Measurements from ENCODE around the gene DDIT4. TPM values are rescaled to one million over a fixed set of nuclear protein-coding genes. Genes with fewer than 3 reads are reported as not detected.

Gene DDIT4
- total RNA-seq, 4 donors from 2014 or later, result 64.5 to 356 (median 150) TPM

- no peaks in the 10 kb centered on the region for H3K9me3 ChIP-seq
- peak overlapping the region in 3 of 4 donors; percentile 9 to 39 (median 17) for H3K27ac ChIP-seq
- intact Hi-C loops (cut with DNase I; ENCODE audit: low total_unique reads), result no loop called here
- in situ Hi-C loops (cut with MboI; ENCODE audit: low pct_ligation_motif_present in 1 of 4, low pct_unique_long_range_greater_than_20kb in 1 of 4, low sequenced_read_pairs in 3 of 4), result loop anchor here in 2 of 4 donors (10.0 to 25.0 kb wide), 2 partner anchors 106 to 109 kb away; no protein-coding TSS in a partner anchor
- H3K27me3 ChIP-seq, result no peaks in the 10 kb centered on the region
- 76% methylated on average over 2 of the region's 2 CpGs; no CpG with 5 or more reads in 1 of the 2 donors for WGBS, 2 donors (ENCODE audit: low coverage in 1 of 2)
- TF ChIP-seq POLR2AphosphoS5 (IDR thresholded peaks at IDR 0.05), result no peak
- TF ChIP-seq EP300 (IDR thresholded peaks at IDR 0.05; ENCODE audit: low read depth), result no peak
- DNase-seq, result no peak
- H3K4me3 ChIP-seq, result no peak overlapping the region
- peaks cover 1 to 27% (median 11%) of the 10 kb centered on the region in 4 donors for H3K4me1 ChIP-seq
- H3K36me3 ChIP-seq, result peaks cover 0 to 32% (median 9%) of the 10 kb centered on the region in 4 donors
Measured at GRCh38 chr10:72228318-72228751, 45.4 kb upstream of the DDIT4 start.

GRCh38 chr10:72229261-72230251, 44.2 kb upstream of the DDIT4 start:
- peak overlapping the region in 3 of 4 donors; percentile 21 to 63 (median 49) for H3K27ac ChIP-seq
- no peaks in the 10 kb centered on the region for H3K27me3 ChIP-seq
- H3K4me3 ChIP-seq, result no peak overlapping the region
- peaks cover 0 to 16% (median 4%) of the 10 kb centered on the region in 4 donors for H3K4me1 ChIP-seq
- WGBS, 2 donors (ENCODE audit: low coverage in 1 of 2), result 61 to 71% methylated on average over 8 of the region's 8 CpGs
- DNase-seq, result no peak
- peaks cover 0 to 43% (median 14%) of the 10 kb centered on the region in 4 donors for H3K36me3 ChIP-seq
- H3K9me3 ChIP-seq, result no peaks in the 10 kb centered on the region
- intact Hi-C loops (cut with DNase I; ENCODE audit: low total_unique reads), result no loop called here
- in situ Hi-C loops (cut with MboI; ENCODE audit: low pct_ligation_motif_present in 1 of 4, low pct_unique_long_range_greater_than_20kb in 1 of 4, low sequenced_read_pairs in 3 of 4), result loop anchor here in 2 of 4 donors (10.0 to 25.0 kb wide), 2 partner anchors 105 to 108 kb away; no protein-coding TSS in a partner anchor
- no peak for TF ChIP-seq CTCF (IDR thresholded peaks at IDR 0.05)
- TF ChIP-seq POLR2AphosphoS5 (IDR thresholded peaks at IDR 0.05), result peak in 2 of 3 donors; percentile 34 to 38

- in situ Hi-C loops (cut with MboI; ENCODE audit: low pct_ligation_motif_present in 1 of 4, low pct_unique_long_range_greater_than_20kb in 1 of 4, low sequenced_read_pairs in 3 of 4) (loop anchor here in 1 of 4 donors (25.0 kb wide), 1 partner anchor 104 kb away; no protein-coding TSS in a partner anchor), intact Hi-C loops (cut with DNase I; ENCODE audit: low total_unique reads) (no loop called here)
- no peak for TF ChIP-seq EP300 (IDR thresholded peaks at IDR 0.05; ENCODE audit: low read depth)
- no peak for TF ChIP-seq POLR2A (IDR thresholded peaks at IDR 0.05)
- TF ChIP-seq CTCF (IDR thresholded peaks at IDR 0.05), result no peak
- no peak for TF ChIP-seq POLR2AphosphoS5 (IDR thresholded peaks at IDR 0.05)
- Histone ChIP-seq H3K4me1 (peaks cover 0 to 15% (median 4%) of the 10 kb centered on the region in 4 donors), H3K27me3 (no peaks in the 10 kb centered on the region), H3K9me3 (no peaks in the 10 kb centered on the region), H3K27ac (no peak overlapping the region), H3K4me3 (no peak overlapping the region), H3K36me3 (peaks cover 0 to 49% (median 23%) of the 10 kb centered on the region in 4 donors)
- no peak for DNase-seq
Measured at GRCh38 chr10:72233621-72234020, 40.1 kb upstream of the DDIT4 start.

GRCh38 chr10:72234560-72235095, 39.1 kb upstream of the DDIT4 start:
- H3K36me3 ChIP-seq, result peaks cover 0 to 49% (median 23%) of the 10 kb centered on the region in 4 donors
- intact Hi-C loops (cut with DNase I; ENCODE audit: low total_unique reads), result no loop called here

More at GRCh38 chr10:72234560-72235095, 39.1 kb upstream of the DDIT4 start:
- 67 to 74% methylated on average over 5 to 6 of the region's 6 CpGs for WGBS, 2 donors (ENCODE audit: low coverage in 1 of 2)
- DNase-seq, result no peak
- no peak overlapping the region for H3K27ac ChIP-seq
- no peak overlapping the region for H3K4me3 ChIP-seq
- H3K27me3 ChIP-seq, result no peaks in the 10 kb centered on the region
- H3K9me3 ChIP-seq, result no peaks in the 10 kb centered on the region
- in situ Hi-C loops (cut with MboI; ENCODE audit: low pct_ligation_motif_present in 1 of 4, low pct_unique_long_range_greater_than_20kb in 1 of 4, low sequenced_read_pairs in 3 of 4), result loop anchor here in 1 of 4 donors (25.0 kb wide), 1 partner anchor 103 kb away; no protein-coding TSS in a partner anchor
- H3K4me1 ChIP-seq, result peaks cover 0 to 7% (median 3%) of the 10 kb centered on the region in 4 donors
- no peak for TF ChIP-seq EP300 (IDR thresholded peaks at IDR 0.05; ENCODE audit: low read depth)
- no peak for TF ChIP-seq POLR2AphosphoS5 (IDR thresholded peaks at IDR 0.05)
- TF ChIP-seq CTCF (IDR thresholded peaks at IDR 0.05), result no peak
- no peak for TF ChIP-seq POLR2A (IDR thresholded peaks at IDR 0.05)
